ELR (cell line): Measurements from ENCODE around the gene HCST.
"Not testable (repeated sequence)": the region's sequence is repeated elsewhere in the genome, so short reads cannot be mapped to it uniquely, and the experiment has no call there.

Experiments
- DNase-seq: peaks from one replicate; pipeline ENCODE4 v3.0.0-alpha.2; 2015; ENCODE audit warnings: low read depth

The HCST gene

DNA sequence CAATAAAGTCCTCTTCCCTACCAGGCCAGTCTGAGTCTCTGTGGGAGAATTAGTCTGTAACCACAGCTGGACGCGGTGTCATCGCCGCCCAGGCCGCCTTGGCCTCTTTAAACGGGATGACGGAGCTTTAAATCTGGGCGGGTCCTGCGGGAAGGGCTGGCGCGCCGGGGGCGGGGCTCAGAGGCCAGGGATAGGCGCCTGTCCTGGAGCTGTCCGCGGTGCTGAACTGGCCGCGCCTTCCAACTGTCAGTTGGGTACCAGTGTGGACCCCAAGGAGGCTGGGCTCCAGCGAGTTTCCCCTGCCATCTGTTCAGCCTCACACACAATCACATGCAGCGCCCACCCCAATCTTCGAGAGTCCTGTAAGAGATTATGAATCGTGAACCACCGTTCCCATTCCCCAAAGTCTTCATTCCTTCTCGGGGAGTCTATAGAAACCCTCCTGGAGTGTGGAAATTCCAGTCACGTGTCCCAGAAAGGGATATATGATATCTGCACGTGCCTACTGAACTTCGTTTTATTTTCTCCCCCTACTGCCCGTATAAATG is 22.5 kb upstream of the HCST start:
- DNase-seq = peak; percentile 95

DNA sequence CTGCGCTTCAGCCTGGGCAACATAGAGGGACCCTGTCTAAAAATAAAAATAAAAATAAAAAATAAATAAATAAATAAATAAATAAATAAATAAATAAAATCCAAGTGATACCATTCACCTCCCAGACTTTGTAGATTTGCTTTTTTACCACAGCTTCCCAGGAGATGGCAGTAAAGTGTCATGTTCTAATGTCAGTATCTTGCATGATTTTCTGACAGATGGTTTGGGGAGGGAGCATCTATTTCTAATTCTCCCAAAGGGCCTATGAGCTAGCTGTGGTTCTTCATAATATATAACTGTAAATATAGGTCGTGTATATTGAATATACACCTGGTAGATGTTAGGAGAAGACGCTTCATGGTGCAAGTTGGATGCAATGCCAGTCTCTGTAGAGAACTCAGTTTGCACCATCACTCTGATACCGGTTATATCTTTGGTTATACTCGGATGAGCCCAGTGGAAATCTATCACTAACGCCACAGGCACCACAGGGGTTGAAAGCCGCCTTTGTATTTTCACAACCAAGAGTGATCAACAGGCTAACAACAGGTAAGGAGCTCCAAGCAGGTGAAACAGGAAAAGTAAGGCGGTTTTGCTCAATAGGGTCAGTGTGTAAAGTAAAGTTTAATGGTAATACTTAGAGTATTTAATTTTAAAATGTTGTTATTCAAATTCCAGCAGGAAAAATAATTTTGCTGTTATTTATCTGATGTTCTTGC is 20.1 kb upstream of the HCST start:
- DNase-seq = peak; percentile 76

DNA sequence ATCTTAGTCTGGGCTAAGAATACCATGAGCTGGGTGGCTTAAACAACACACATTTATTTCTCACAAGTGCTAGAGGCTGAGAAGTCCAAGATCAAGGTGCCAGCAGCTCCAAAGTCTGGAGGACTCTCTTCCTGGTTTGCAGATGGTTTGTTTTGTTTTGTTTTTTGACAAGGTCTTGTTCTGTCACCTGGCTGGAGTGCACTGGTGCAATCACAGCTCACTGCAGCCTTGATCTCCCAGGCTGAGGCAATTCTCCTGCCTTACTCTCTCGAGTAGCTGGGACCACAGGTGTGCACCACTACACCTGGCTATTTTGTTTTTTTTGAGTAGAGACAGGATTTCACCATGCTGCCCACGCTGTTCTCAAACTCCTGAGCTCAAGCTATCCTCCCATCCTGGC is 18.4 kb upstream of the HCST start:
- no peak for DNase-seq

- no peak for DNase-seq
Measured at GRCh38 chr19:35885225-35885738, 17.0 kb upstream of the HCST start.

- no peak for DNase-seq
Measured at GRCh38 chr19:35885904-35886303, 16.4 kb upstream of the HCST start.

DNA sequence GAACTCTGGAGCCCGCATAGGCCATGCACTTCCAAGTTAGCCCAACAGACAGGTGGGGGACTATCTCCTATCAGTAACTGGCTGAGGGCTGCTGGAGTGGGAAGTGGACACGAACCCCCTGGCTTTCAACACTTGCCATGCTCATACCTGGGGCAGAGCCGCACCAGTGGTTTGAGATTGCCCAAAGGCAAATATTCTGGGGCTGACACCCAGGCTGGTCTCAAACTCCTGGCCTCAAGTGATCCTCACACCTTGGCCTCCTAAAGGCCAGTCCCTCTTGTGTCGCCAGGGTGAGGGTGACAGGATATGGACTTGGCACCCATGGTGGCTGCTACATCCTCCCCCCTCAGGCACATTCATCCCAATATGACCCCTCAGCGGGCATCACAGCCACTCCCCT is 15.1 kb upstream of the HCST start:
- DNase-seq = no peak

DNA sequence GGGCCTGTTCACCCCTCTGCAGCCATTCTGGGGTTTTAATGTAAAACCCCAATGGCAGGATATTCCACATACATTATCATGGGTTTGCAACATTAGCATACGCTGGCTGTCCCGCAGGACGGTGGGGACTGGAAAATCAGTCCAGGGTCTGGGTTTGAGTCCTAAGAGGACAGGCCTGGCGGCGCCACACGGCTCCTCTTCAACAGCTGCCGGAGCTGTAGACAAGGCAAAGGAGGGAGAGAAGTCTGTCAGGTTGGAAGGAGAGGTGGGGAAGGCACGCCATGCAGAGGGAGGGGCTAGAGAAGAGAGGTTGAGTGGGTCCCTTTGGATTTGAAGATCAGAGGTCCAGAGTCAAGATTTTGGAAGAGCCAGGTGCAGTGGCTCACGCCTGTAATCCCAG is 13.9 kb upstream of the HCST start:
- DNase-seq = no peak

- no peak for DNase-seq
Measured at GRCh38 chr19:35889370-35890112, 12.8 kb upstream of the HCST start.

DNA sequence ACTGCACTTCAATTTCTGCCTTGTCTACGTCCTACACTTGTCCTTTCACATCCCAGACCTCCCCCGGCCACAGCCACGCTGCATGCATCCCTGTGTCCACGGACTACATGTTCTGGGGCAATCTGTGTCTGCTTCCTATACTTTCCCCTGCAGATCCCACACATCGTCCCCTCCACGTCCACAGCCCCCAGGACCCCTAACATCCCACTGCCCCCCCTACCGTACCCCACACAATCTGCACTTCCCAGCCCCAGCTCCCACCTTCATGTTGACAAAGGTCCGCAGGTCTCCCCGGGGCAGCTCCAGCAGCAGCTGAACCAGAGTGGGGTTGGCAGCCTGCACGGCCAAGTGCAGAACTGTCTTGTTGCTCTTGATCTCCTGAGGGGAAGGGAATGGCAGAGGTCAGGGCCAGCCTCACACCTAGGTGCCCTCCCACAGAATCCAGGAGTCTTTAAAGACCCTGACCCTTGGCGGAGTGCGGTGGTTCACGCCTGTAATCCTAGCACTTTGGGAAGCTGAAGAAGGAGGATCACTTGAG is 12.1 kb upstream of the HCST start:
- DNase-seq = no peak

- not testable (repeated sequence) for DNase-seq
Measured at GRCh38 chr19:35891819-35892218, 10.5 kb upstream of the HCST start.

GRCh38 chr19:35894342-35894741 is 8.0 kb upstream of the HCST start:
- DNase-seq = no peak

- no peak for DNase-seq
Measured at GRCh38 chr19:35895911-35896642, 6.3 kb upstream of the HCST start.

GRCh38 chr19:35896643-35897040 is 5.7 kb upstream of the HCST start:
- no peak for DNase-seq

GRCh38 chr19:35897706-35898451 is 4.5 kb upstream of the HCST start:
- no peak for DNase-seq

DNA sequence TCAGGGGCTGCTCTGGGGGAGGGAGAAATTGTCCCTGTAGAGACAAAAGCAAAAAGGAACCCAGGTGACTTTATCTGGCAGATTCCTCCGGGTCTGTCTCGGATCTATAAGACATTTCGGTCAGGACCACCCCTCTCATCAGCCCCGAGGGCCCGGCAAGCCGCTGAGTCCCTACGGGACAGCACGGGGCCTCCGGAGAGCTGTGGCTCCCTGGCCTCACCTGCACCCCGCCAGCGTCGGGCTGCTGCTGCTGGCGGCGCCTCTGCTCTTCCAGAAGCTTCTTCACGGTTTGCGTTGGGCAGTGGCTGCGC is 3.9 kb upstream of the HCST start:
- DNase-seq = no peak

DNA sequence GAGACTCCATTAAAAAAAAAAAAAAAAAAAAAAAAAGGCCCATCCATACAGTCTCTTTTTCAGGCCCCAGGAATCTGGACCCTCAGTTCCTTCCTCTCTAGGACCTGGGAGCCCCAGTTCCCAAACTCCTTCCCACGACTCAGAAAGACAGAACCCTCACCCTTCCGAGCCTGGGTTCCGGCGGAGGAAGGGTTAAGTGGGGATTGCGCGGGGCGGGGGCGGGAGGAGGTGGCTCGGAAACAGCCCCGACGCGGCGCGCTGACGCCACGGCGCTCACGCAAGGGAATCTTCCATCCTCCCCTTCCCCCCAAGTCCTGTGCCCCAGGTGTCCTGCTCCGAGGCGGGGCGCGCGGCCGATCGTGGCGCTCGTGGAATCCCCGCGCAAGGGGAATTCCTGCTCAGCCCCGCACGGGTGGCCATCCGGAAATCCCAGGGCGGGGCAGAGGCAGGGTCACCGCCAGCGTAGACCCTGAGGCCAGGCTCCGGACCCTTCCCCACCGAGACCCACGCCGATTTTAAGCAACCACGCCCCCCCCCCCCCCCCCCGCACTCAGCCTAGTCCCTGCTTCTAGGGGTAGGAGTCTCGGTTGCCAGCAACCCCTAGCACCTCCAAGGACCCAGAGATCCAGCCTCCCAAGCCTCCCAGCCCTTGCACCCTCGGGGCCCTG is 2.6 kb upstream of the HCST start:
- DNase-seq = peak; percentile 84

GRCh38 chr19:35901055-35901644 is 1.2 kb upstream of the HCST start:
- peak; percentile 75 for DNase-seq

- no peak for DNase-seq
Measured at GRCh38 chr19:35902870-35903475, 644 bp downstream of the HCST start.

DNA sequence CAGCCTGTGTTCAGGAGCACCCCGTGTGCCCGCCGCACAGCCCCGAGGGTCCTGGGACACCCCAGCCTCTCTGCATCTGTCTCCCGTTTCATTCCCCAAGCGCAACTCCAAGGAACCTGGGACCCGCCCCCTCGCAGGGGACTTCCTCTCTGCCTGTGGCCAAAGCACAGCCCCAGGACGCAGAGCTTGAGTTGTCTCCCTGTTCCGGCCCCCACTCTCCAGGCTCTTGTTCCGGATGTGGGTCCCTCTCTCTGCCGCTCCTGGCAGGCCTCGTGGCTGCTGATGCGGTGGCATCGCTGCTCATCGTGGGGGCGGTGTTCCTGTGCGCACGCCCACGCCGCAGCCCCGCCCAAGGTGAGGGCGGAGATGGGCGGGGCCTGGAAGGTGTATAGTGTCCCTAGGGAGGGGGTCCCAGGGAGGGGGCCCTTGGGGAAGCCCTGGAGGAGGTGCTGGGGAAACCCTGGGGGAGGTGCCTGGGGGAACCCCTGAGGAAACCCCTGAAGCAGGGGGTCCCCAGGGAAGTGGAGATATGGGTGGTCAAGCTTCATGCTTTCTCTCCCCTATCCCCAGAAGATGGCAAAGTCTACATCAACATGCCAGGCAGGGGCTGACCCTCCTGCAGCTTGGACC is 1.3 kb downstream of the HCST start:
- peak; percentile 89 for DNase-seq
